Ovary (tissue), 3 donors: ENCODE results near the gene SGO2.

Experiments used
- CTCF ChIP-seq, 3 donors: fragments of 450-650 bp in 2 of 3; fragments of 200-600 bp in 1 of 3; IDR thresholded peaks; one replicate each; pipeline versions ENCODE4 v1.5.1 to v1.8.0; 2016 to 2022; ENCODE audit warnings: antibody characterized with exemption in 3 of 3, mild to moderate bottlenecking in 1 of 3
- EP300 ChIP-seq: sonication (generic); formaldehyde crosslinking; IDR thresholded peaks from one replicate; pipeline ENCODE4 v1.6.1; 2017; ENCODE audit warnings: antibody characterized with exemption
- donor health status: DM: no; HTN: no; CAD: no.

GRCh38 chr2:200533754-200534153, 7.7 kb downstream of the SGO2 start:
- no peak for TF ChIP-seq CTCF (IDR thresholded peaks at IDR 0.05)
- no peak for TF ChIP-seq EP300
